H9 (cell line): Measurements from ENCODE around the gene CYBRD1. TPM values are rescaled to one million over a fixed set of nuclear protein-coding genes. Genes with fewer than 3 reads are reported as not detected.

Experiments used
- DNase-seq: peaks from one replicate; pipeline ENCODE4 v3.0.0-alpha.2; 2017
- H2AFZ ChIP-seq: one replicate; pipeline ENCODE4 v1.6.1; 2013; ENCODE audit warnings: mild to moderate bottlenecking, low read length, control low read depth, moderate library complexity
- H2AK5ac ChIP-seq: 2 replicates; pipeline ENCODE4 v1.6.1; 2013; ENCODE audit warnings: low read length, control low read depth, mixed read lengths; ENCODE audit not compliant: insufficient read length
- H2BK120ac ChIP-seq: one replicate; pipeline ENCODE4 v1.6.1; 2013; ENCODE audit warnings: low read depth, mild to moderate bottlenecking, low read length, control low read depth, inconsistent platforms; ENCODE audit not compliant: poor library complexity, severe bottlenecking
- H2BK12ac ChIP-seq: 2 replicates; pipeline ENCODE4 v1.6.1; 2013; ENCODE audit warnings: low read length, control low read depth, mixed read lengths, low read depth; ENCODE audit not compliant: insufficient read length
- H2BK15ac ChIP-seq: 2 replicates; pipeline ENCODE4 v1.6.1; 2013; ENCODE audit warnings: low read depth, low read length, control low read depth
- H2BK20ac ChIP-seq: one replicate; pipeline ENCODE4 v1.6.1; 2013; ENCODE audit warnings: low read depth, mild to moderate bottlenecking, low read length, control low read depth, inconsistent platforms; ENCODE audit not compliant: poor library complexity, severe bottlenecking
- H2BK5ac ChIP-seq: 2 replicates; pipeline ENCODE4 v1.6.1; 2013; ENCODE audit warnings: low read length, control low read depth, mixed read lengths; ENCODE audit not compliant: insufficient read length
- H3K14ac ChIP-seq: 2 replicates; pipeline ENCODE4 v1.6.1; 2013; ENCODE audit warnings: low read length, control low read depth; ENCODE audit not compliant: insufficient read depth
- H3K18ac ChIP-seq: 2 replicates; pipeline ENCODE4 v1.6.1; 2013; ENCODE audit warnings: low read depth, mild to moderate bottlenecking, mixed read lengths, low read length, control low read depth; ENCODE audit not compliant: insufficient read length
- H3K23ac ChIP-seq: 2 replicates; pipeline ENCODE4 v1.6.1; 2013; ENCODE audit warnings: low read length, control low read depth, mixed read lengths, low read depth; ENCODE audit not compliant: insufficient read length
- H3K23me2 ChIP-seq: 2 replicates; pipeline ENCODE4 v1.6.1; 2013; ENCODE audit warnings: low read depth, mild to moderate bottlenecking, mixed read lengths, low read length, control low read depth; ENCODE audit not compliant: insufficient read length, poor library complexity, severe bottlenecking
- H3K27ac ChIP-seq: 2 replicates; pipeline ENCODE4 v1.5.1; 2013; ENCODE audit warnings: low read length, control low read depth, mixed read lengths, low read depth; ENCODE audit not compliant: insufficient read length
- H3K27me3 ChIP-seq: 2 replicates; pipeline ENCODE4 v1.6.1; 2013; ENCODE audit warnings: low read length, control low read depth, inconsistent platforms; ENCODE audit not compliant: insufficient read depth
- H3K4ac ChIP-seq: 2 replicates; pipeline ENCODE4 v1.6.1; 2013; ENCODE audit warnings: low read depth, mild to moderate bottlenecking, control low read depth, inconsistent platforms, low read length, moderate library complexity
- H3K4me1 ChIP-seq: 2 replicates; pipeline ENCODE4 v1.6.1; 2013; ENCODE audit warnings: low read length, control low read depth, inconsistent platforms; ENCODE audit not compliant: insufficient read depth
- H3K4me2 ChIP-seq: 2 replicates; pipeline ENCODE4 v1.6.1; 2013; ENCODE audit warnings: low read length, control low read depth, mixed read lengths; ENCODE audit not compliant: insufficient read length, insufficient read depth
- H3K56ac ChIP-seq: 2 replicates; pipeline ENCODE4 v1.6.1; 2013; ENCODE audit warnings: low read depth, mild to moderate bottlenecking, mixed read lengths, low read length, control low read depth; ENCODE audit not compliant: insufficient read length
- H3K79me1 ChIP-seq: 2 replicates; pipeline ENCODE4 v1.6.1; 2013; ENCODE audit warnings: low read depth, mild to moderate bottlenecking, moderate library complexity, low read length, control low read depth, inconsistent platforms; ENCODE audit not compliant: insufficient read depth, poor library complexity, severe bottlenecking
- H3K79me2 ChIP-seq: 2 replicates; pipeline ENCODE4 v1.6.1; 2013; ENCODE audit warnings: low read length, control low read depth, inconsistent platforms; ENCODE audit not compliant: insufficient read depth
- H3K9ac ChIP-seq: 2 replicates; pipeline ENCODE4 v1.6.1; 2013; ENCODE audit warnings: low read length, control low read depth, mixed read lengths; ENCODE audit not compliant: insufficient read length; ENCODE audit errors: extremely low read depth
- H3K9me3 ChIP-seq: one replicate; pipeline ENCODE4 v1.6.1; 2013; ENCODE audit warnings: low read depth, low read length, inconsistent platforms; ENCODE audit not compliant: control insufficient read depth
- H3T11ph ChIP-seq: one replicate; pipeline ENCODE4 v1.6.1; 2013; ENCODE audit warnings: mild to moderate bottlenecking, low read length, control low read depth, inconsistent platforms
- H4K20me1 ChIP-seq: one replicate; pipeline ENCODE4 v1.6.1; 2013; ENCODE audit not compliant: control insufficient read depth, insufficient read length, insufficient read depth
- H4K5ac ChIP-seq: 2 replicates; pipeline ENCODE4 v1.6.1; 2013; ENCODE audit warnings: low read depth, mild to moderate bottlenecking, mixed read lengths, low read length, control low read depth; ENCODE audit not compliant: insufficient read length
- H4K8ac ChIP-seq: replicated peaks from 2 replicates; pipeline ENCODE4 v1.6.1; 2013; ENCODE audit warnings: low read length, control low read depth, mixed read lengths, low read depth; ENCODE audit not compliant: insufficient read length
- H4K91ac ChIP-seq: 2 replicates; pipeline ENCODE4 v1.6.1; 2013; ENCODE audit warnings: low read depth, mild to moderate bottlenecking, moderate library complexity, mixed read lengths, low read length, control low read depth; ENCODE audit not compliant: insufficient read length
- H3K27ac Mint-ChIP-seq, 3 experiments: 2 replicates in 2 of 3; 3 replicates in 1 of 3; pipeline ENCODE4 v1.8.0; 2020 to 2021; ENCODE audit warnings: mixed read lengths in 3 of 3, mild to moderate bottlenecking in 1 of 3, moderate library complexity in 1 of 3
- H3K27me3 Mint-ChIP-seq: 2 replicates; pipeline ENCODE4 v1.8.0; 2021; ENCODE audit warnings: low read depth, mild to moderate bottlenecking, moderate library complexity, mixed read lengths
- H3K36me3 Mint-ChIP-seq, 3 experiments: 2 replicates in 2 of 3; 3 replicates in 1 of 3; pipeline ENCODE4 v1.8.0; 2020 to 2021; ENCODE audit warnings: low read depth in 3 of 3, mixed read lengths in 3 of 3; ENCODE audit not compliant: insufficient read depth in 1 of 3
- H3K4me1 Mint-ChIP-seq, 2 experiments: 2 replicates each; pipeline ENCODE4 v1.8.0; 2020; ENCODE audit warnings: mixed read lengths in 2 of 2
- H3K4me3 Mint-ChIP-seq, 2 experiments: 2 replicates in 1 of 2; 3 replicates in 1 of 2; pipeline ENCODE4 v1.8.0; 2020 to 2021; ENCODE audit warnings: mild to moderate bottlenecking in 2 of 2, mixed read lengths in 2 of 2, moderate library complexity in 1 of 2
- H3K9me3 Mint-ChIP-seq, 2 experiments: 2 replicates in 1 of 2; 3 replicates in 1 of 2; pipeline ENCODE4 v1.8.0; 2020; ENCODE audit warnings: mild to moderate bottlenecking in 2 of 2, mixed read lengths in 2 of 2, moderate library complexity in 1 of 2
- CTCF ChIP-seq: fragments of 200-600 bp; sonication (generic); conservative IDR thresholded peaks from 3 replicates; pipeline ENCODE4 v1.8.0; 2021; ENCODE audit warnings: antibody characterized with exemption, mild to moderate bottlenecking
- WGBS: extraction: QIAGEN DNeasy Blood & Tissue Kit; methylation state at CpG from one replicate; pipeline ENCODE4 v1.1.7; 2013; ENCODE audit warnings: missing lambda C conversion rate, low lambda C conversion rate, mixed read lengths; ENCODE audit not compliant: insufficient read length; ENCODE audit errors: extremely low coverage; 5-methylcytosine and 5-hydroxymethylcytosine counted together
- total RNA-seq: library from RNA; stranded (reverse); gene quantifications from 2 replicates; pipeline ENCODE4 v1.2.1, GENCODE V29; 2021

The CYBRD1 gene
- total RNA-seq, 1 experiment from 2014 or later = 3.6 TPM

- Histone ChIP-seq H3K56ac (no peak overlapping the region), H3K23me2 (no peaks in the 10 kb centered on the region), H3K9ac (no peak overlapping the region), H3K4ac (no peak overlapping the region), H3K79me2 (no peaks in the 10 kb centered on the region), H3K9me3 (no peaks in the 10 kb centered on the region), H3K27me3 (no peaks in the 10 kb centered on the region), H3K14ac (no peak overlapping the region), H3K4me1 (no peaks in the 10 kb centered on the region), H2BK12ac (no peak overlapping the region), H3K79me1 (no peaks in the 10 kb centered on the region), H2AK5ac (no peak overlapping the region), H4K5ac (no peak overlapping the region), H4K20me1 (no peaks in the 10 kb centered on the region), H2BK15ac (no peak overlapping the region), H4K91ac (no peak overlapping the region), H3K4me2 (no peak overlapping the region), H3T11ph (no peak overlapping the region), H3K27ac (no peak overlapping the region), H2BK120ac (no peak overlapping the region), H2BK20ac (no peak overlapping the region), H3K23ac (no peak overlapping the region), H2BK5ac (no peak overlapping the region), H3K18ac (no peak overlapping the region), H4K8ac (no peak overlapping the region), H2AFZ (no peak overlapping the region)
- H3K27ac Mint-ChIP-seq = no peak overlapping the region
- no peak for TF ChIP-seq CTCF
- H3K4me3 Mint-ChIP-seq = no peak overlapping the region
- no peaks in the 10 kb centered on the region for H3K36me3 Mint-ChIP-seq
- H3K9me3 Mint-ChIP-seq = no peaks in the 10 kb centered on the region
- no peaks in the 10 kb centered on the region for H3K4me1 Mint-ChIP-seq
- no peaks in the 10 kb centered on the region for H3K27me3 Mint-ChIP-seq
- WGBS = no CpG with 5 or more reads among the region's 1 CpG
- DNase-seq = no peak
Measured at GRCh38 chr2:171584001-171584400, 61.7 kb downstream of the CYBRD1 start.
